Nephron (organoid): ENCODE results near the gene DOCK2.

Source experiments
- H3K27ac Mint-ChIP-seq, 3 experiments: 2 replicates each; pipeline ENCODE4 v1.8.0; 2020; ENCODE audit warnings: mixed read lengths in 3 of 3, mild to moderate bottlenecking in 2 of 3, moderate library complexity in 1 of 3
- H3K27me3 Mint-ChIP-seq: 2 replicates; pipeline ENCODE4 v1.8.0; 2021; ENCODE audit warnings: low read depth, mild to moderate bottlenecking, moderate library complexity, mixed read lengths
- H3K36me3 Mint-ChIP-seq: 2 replicates; pipeline ENCODE4 v1.8.0; 2020; ENCODE audit warnings: low read depth, mixed read lengths
- H3K4me1 Mint-ChIP-seq: 2 replicates; pipeline ENCODE4 v1.8.0; 2020; ENCODE audit warnings: mixed read lengths
- H3K4me3 Mint-ChIP-seq, 3 experiments: 2 replicates each; pipeline ENCODE4 v1.8.0; 2020; ENCODE audit warnings: mild to moderate bottlenecking in 3 of 3, mixed read lengths in 3 of 3, moderate library complexity in 2 of 3
- H3K9me3 Mint-ChIP-seq: 2 replicates; pipeline ENCODE4 v1.8.0; 2020; ENCODE audit warnings: mixed read lengths
- CTCF ChIP-seq, 3 experiments: fragments of 200-600 bp; sonication (generic); IDR thresholded peaks; one replicate each; pipeline ENCODE4 v1.5.0; 2021; ENCODE audit warnings: antibody characterized with exemption in 3 of 3; ENCODE audit not compliant: unreplicated experiment in 3 of 3

Gene DOCK2

GRCh38 chr5:170126626-170127025 is 489.6 kb downstream of the DOCK2 start:
- no peak overlapping the region for H3K27ac Mint-ChIP-seq
- H3K9me3 Mint-ChIP-seq: peaks cover 26% of the 10 kb centered on the region
- no peaks in the 10 kb centered on the region for H3K4me1 Mint-ChIP-seq
- H3K27me3 Mint-ChIP-seq: peaks cover 12% of the 10 kb centered on the region
- no peaks in the 10 kb centered on the region for H3K36me3 Mint-ChIP-seq
- TF ChIP-seq CTCF (IDR thresholded peaks at IDR 0.05; ENCODE audit: unreplicated experiment in 3 of 3): no peak
- H3K4me3 Mint-ChIP-seq: no peak overlapping the region

- Mint-ChIP-seq H3K4me3 (no peak overlapping the region), H3K9me3 (peaks cover 17% of the 10 kb centered on the region), H3K27me3 (peaks cover 18% of the 10 kb centered on the region), H3K36me3 (no peaks in the 10 kb centered on the region), H3K27ac (no peak overlapping the region), H3K4me1 (no peaks in the 10 kb centered on the region)
- TF ChIP-seq CTCF (IDR thresholded peaks at IDR 0.05; ENCODE audit: unreplicated experiment in 3 of 3): no peak
These were observed 494.2 kb downstream of the DOCK2 start for GRCh38 chr5:170131235-170131634.

- no peak for TF ChIP-seq CTCF (IDR thresholded peaks at IDR 0.05; ENCODE audit: unreplicated experiment in 3 of 3)
- Mint-ChIP-seq H3K4me1 (no peaks in the 10 kb centered on the region), H3K27ac (no peak overlapping the region), H3K27me3 (peaks cover 20% of the 10 kb centered on the region), H3K9me3 (peaks cover 5% of the 10 kb centered on the region), H3K4me3 (no peak overlapping the region), H3K36me3 (no peaks in the 10 kb centered on the region)
These were observed 495.3 kb downstream of the DOCK2 start for GRCh38 chr5:170132269-170132975.
